Measurements from ENCODE around the gene KIT. TPM values are rescaled to one million over a fixed set of nuclear protein-coding genes. Genes with fewer than 3 reads are reported as not detected.

Gene KIT
- total RNA-seq, 1 donor from 2014 or later: 1.2 TPM

GRCh38 chr4:54700986-54701385 lies 43.2 kb downstream of the KIT start:
- DNase-seq: no peak
- H3K27me3 ChIP-seq (ENCODE audit: low read depth): no peaks in the 10 kb centered on the region
- no peaks in the 10 kb centered on the region for H3K4me1 ChIP-seq
- no peaks in the 10 kb centered on the region for H3K36me3 ChIP-seq
- H3K4me3 ChIP-seq: no peak overlapping the region
- no peak for TF ChIP-seq CTCF (IDR thresholded peaks at IDR 0.05; ENCODE audit: borderline replicate concordance)
- intact Hi-C loops (cut with micrococcal nuclease): no loop called here
- no peaks in the 10 kb centered on the region for H3K9me3 ChIP-seq (replicated peaks)
- H3K27ac ChIP-seq (replicated peaks): no peak overlapping the region

- Histone ChIP-seq H3K4me1 (no peaks in the 10 kb centered on the region), H3K36me3 (no peaks in the 10 kb centered on the region), H3K4me3 (no peak overlapping the region), H3K9me3 (replicated peaks) (no peaks in the 10 kb centered on the region), H3K27me3 (ENCODE audit: low read depth) (peaks cover 2% of the 10 kb centered on the region), H3K27ac (replicated peaks) (no peak overlapping the region)
- intact Hi-C loops (cut with micrococcal nuclease): no loop called here
- no peak for TF ChIP-seq CTCF (IDR thresholded peaks at IDR 0.05; ENCODE audit: borderline replicate concordance)
- no peak for DNase-seq
Measured at GRCh38 chr4:54703182-54703581, 45.4 kb downstream of the KIT start.

GRCh38 chr4:54707406-54707805 lies 49.6 kb downstream of the KIT start:
- Histone ChIP-seq H3K36me3 (no peaks in the 10 kb centered on the region), H3K27ac (replicated peaks) (no peak overlapping the region), H3K9me3 (replicated peaks) (no peaks in the 10 kb centered on the region), H3K4me3 (no peak overlapping the region), H3K4me1 (no peaks in the 10 kb centered on the region), H3K27me3 (ENCODE audit: low read depth) (peaks cover 5% of the 10 kb centered on the region)
- DNase-seq: no peak
- no peak for TF ChIP-seq CTCF (IDR thresholded peaks at IDR 0.05; ENCODE audit: borderline replicate concordance)
- intact Hi-C loops (cut with micrococcal nuclease): no loop called here

- DNase-seq: no peak
- peaks cover 5% of the 10 kb centered on the region for H3K27me3 ChIP-seq (ENCODE audit: low read depth)
- no peaks in the 10 kb centered on the region for H3K36me3 ChIP-seq
- no peak overlapping the region for H3K4me3 ChIP-seq
- no peaks in the 10 kb centered on the region for H3K4me1 ChIP-seq
- no peaks in the 10 kb centered on the region for H3K9me3 ChIP-seq (replicated peaks)
- intact Hi-C loops (cut with micrococcal nuclease): no loop called here
- TF ChIP-seq CTCF (IDR thresholded peaks at IDR 0.05; ENCODE audit: borderline replicate concordance): no peak
- H3K27ac ChIP-seq (replicated peaks): no peak overlapping the region
Measured at GRCh38 chr4:54708339-54709279, 50.9 kb downstream of the KIT start.

- Histone ChIP-seq H3K27me3 (ENCODE audit: low read depth) (peaks cover 5% of the 10 kb centered on the region), H3K27ac (replicated peaks) (no peak overlapping the region), H3K36me3 (no peaks in the 10 kb centered on the region), H3K9me3 (replicated peaks) (no peaks in the 10 kb centered on the region), H3K4me1 (no peaks in the 10 kb centered on the region), H3K4me3 (no peak overlapping the region)
- intact Hi-C loops (cut with micrococcal nuclease): no loop called here
- no peak for TF ChIP-seq CTCF (IDR thresholded peaks at IDR 0.05; ENCODE audit: borderline replicate concordance)
- no peak for DNase-seq
Measured at GRCh38 chr4:54709400-54709799, 51.6 kb downstream of the KIT start.
